Activated naive CD4-positive, alpha-beta T cell treated with anti-CD3 and anti-CD28 coated beads, Interleukin-2, amount 10 ng/mL, durations not matched to agents 5 hours and 36 hours (primary cell): ENCODE results near the gene FANCC. TPM values are rescaled to one million over a fixed set of nuclear protein-coding genes. Genes with fewer than 3 reads are reported as not detected.

Source experiments
- microRNA-seq: library from miRNA; unstranded; fragments of <30 nt; microRNA quantifications from one replicate; pipeline ENCODE4 v1.2.0, GENCODE V29; 2022; ENCODE audit warnings: borderline microRNAs expressed, borderline replicate concordance
- total RNA-seq, 2 experiments: library from RNA; stranded (reverse); gene quantifications; one replicate each; pipeline ENCODE4 v1.2.3, GENCODE V29; 2021

The FANCC gene, protein sequence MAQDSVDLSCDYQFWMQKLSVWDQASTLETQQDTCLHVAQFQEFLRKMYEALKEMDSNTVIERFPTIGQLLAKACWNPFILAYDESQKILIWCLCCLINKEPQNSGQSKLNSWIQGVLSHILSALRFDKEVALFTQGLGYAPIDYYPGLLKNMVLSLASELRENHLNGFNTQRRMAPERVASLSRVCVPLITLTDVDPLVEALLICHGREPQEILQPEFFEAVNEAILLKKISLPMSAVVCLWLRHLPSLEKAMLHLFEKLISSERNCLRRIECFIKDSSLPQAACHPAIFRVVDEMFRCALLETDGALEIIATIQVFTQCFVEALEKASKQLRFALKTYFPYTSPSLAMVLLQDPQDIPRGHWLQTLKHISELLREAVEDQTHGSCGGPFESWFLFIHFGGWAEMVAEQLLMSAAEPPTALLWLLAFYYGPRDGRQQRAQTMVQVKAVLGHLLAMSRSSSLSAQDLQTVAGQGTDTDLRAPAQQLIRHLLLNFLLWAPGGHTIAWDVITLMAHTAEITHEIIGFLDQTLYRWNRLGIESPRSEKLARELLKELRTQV
- 10 to 100 TPM; 11.8 to 12.4 TPM for total RNA-seq

DNA sequence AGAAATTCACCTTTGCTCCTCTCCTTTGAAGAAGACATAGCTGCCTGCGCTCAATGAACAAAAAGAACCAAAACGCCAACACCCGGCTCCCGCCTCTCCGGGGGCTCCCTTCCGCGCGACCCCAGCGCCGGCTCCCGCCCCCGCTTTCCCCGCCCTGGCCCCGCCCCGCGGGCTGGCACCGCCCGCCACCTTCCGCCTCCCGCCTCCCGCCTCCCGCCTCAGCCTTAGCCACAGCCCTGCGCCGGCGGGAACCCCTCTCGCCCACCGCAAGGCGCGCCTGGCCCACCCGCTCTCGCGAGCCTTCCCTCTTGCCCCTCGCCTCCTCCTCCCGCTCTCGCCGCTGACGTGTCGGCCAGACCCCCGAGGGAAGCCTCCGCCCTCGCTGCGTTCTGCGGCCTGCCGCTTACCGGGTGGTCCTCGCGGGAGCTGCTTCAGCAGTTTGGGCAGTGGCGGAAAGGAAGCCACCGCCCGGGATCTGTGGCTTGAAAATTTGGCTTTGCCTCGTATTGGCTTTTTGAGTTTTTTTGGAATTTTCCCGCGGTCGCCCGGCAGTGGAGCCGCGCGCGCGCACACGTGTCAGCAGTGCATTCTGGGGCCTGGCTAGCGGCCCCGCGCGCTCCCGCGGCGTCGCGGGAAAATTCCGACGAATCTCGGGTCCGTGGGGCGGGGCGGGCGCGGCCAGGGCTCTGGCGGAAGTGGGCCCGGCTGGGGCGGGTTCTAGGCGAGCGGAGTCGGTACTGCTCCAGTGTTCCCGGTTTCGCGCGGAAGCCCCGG lies at the start of gene FANCC:
FANCC (minus strand) TSS at position 591 of the 774 bp plus-strand sequence. CDS start 68,418 bp downstream, outside the sequence.

Small RNAs within 50 kb of the gene (microRNA-seq; reads per million reads assigned to microRNA genes)
- gene MIR23B: 661 reads per million, percentile 87 among the genes with 10 or more reads in this experiment
- gene MIR24-1: not detected
- 104 reads per million, percentile 71 among the genes with 10 or more reads in this experiment for gene MIR27B
- not detected for gene MIR3074
- gene MIR6081: not detected

Other genes starting within 250 kb of the FANCC start
- gene PTCH1, start 199.3 kb upstream of the FANCC start, total RNA-seq: 1 to 10 TPM; 7.4 to 8.8 TPM